Ramos (cell line): ENCODE results near the gene ABRAXAS1.

ENCODE experiments used
- in situ Hi-C: fragments of 300-500 bp; cut with MboI; formaldehyde crosslinking; loops from one replicate; pipeline ENCODE4 v1.14.3; 2022; ENCODE audit warnings: low sequenced_read_pairs; ENCODE audit not compliant: unreplicated experiment

Gene ABRAXAS1

DNA sequence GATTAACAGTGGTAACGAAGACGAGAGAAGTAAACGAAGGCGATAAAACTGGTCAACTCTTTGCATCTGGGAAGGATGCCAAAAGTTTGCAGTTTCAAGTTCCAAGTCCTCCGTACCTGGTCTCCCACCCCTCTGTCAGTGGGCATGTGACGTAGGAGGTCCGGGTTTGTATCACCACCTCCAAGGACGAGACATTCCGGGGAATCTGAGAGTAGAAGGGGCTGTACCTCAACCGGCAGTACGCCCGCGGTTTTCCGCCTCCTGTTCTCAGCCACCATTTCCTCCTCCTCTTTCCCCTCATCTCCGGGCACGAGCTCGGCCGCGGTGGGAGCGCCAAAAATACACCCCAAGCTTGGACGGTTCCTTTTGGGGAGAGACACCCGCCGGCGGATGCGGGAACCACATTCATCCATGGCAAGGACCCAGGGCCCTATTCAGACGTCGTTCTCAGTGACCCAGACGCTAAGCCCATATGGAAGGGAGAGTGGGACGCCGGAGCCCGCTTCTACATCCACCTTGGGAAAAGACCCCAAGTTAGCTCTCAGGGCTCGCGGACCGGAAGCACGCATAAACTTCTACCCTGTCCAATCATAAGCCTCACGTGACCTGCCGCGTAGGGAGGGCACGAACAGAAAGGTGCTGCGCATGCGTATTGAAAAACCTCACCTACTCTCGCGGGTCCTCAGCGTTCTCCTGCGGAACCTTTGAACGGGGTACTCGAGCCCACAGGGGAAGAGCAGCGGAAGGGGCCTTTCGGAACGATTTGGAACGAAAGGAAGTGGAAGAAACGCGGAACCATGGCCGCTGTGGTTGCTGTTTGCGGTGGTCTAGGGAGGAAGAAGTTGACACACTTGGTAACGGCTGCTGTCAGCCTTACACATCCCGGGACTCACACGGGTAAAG is 29.4 kb downstream of the ABRAXAS1 start, which contains the start of the genes HELQ and MRPS18C:
Gene HELQ (minus strand): TSS at position 543 of the 903 bp plus-strand sequence. CDS start 130 bp downstream, at position 413.
Gene MRPS18C (plus strand): TSS at position 778 of the 903 bp plus-strand sequence. CDS start 20 bp downstream, at position 798.
- in situ Hi-C loops, result no loop called here

GRCh38 chr4:83454686-83455085 is 30.2 kb downstream of the ABRAXAS1 start:
- in situ Hi-C loops, result no loop called here

DNA sequence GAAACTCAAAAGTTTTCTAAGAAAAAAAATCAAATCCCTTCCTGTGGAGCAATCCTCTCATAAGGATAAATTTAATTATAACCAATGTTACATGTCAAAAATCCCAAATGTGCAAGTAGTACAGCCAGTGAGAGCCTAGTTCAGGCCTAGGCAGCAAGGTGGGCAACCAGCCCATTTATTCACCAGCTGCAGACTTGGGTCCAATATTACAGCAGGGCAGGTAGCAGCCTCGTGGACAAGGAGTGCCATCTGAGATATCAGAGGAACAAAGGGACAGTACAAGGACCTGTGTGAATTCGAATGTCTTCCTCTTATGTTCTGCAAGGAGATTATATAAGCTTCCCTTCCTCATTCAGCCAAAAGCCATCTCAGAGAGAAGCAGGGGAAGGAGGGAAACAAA is 35.9 kb downstream of the ABRAXAS1 start:
- in situ Hi-C loops, result no loop called here

- in situ Hi-C loops, result no loop called here
Measured at GRCh38 chr4:83440899-83441298, 44.0 kb downstream of the ABRAXAS1 start.

DNA sequence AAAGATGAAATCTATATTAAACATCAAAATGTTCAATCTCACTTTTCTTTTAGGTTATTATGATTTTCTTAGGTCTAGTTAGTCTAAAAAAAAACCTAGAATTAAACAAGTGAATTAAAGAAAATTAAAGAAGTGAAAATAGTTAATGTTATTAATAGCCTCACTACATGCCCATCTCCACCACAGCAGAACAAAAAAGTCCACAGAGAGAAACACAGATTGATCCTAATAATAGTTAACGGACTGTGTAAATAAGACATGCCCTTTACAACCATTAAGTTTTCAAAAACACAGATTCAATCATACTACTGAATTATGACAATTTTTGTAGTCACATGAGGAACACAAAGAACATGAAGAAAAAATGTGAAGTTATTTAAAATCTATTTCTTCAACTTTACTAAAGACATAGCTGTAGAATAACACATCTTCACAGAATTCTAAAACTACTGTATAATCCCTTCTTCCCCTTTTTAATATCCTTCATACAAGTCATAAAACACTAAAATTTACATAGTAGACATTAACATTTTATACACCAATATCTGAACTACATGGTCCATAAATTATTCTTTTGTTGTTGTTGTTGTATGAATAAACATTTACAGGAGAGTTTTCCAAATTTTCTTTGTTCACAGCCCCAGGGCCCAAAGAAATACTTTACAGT is 44.6 kb downstream of the ABRAXAS1 start:
- in situ Hi-C loops, result no loop called here

GRCh38 chr4:83438719-83439118 is 46.2 kb downstream of the ABRAXAS1 start:
- in situ Hi-C loops, result no loop called here

DNA sequence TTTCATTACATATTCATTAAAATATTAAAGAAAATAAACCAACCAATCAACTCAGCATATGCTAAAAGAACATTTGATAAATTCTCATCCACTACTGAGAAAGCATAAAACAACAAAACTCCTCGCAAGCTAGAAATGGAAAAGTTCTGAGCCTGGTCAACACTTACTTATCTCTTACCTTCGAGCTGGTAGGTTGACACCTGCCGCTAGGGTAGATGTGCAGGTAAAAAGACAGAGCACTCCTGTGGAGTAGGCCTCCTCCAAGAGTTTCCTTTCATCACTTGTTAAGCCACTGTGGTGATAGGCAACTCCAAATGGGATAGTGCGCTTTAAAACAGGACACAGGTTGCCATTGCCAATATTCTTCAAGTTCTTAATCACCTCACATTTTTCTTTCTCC is 48.2 kb downstream of the ABRAXAS1 start:
- in situ Hi-C loops, result no loop called here

DNA sequence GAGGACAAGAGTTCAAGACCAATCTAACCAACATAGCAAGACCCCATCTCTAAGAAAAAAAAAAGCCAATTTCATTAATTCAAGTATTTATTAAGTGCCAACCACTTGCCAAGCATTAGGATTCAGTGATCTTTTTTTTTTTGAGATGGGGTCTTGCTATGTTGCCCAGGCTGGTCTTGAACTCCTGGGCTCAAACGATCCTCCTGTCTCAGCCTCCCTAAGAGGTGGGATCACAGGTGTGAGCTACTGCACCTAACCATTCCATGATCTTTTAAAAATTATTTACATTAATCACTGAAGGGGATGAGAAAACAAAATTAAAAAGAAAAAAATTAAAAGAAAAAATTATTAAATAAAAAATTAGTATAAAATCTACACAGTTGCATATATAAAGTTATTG is 53.7 kb downstream of the ABRAXAS1 start:
- in situ Hi-C loops, result no loop called here

- in situ Hi-C loops, result no loop called here
Measured at GRCh38 chr4:83418211-83418610, 66.7 kb downstream of the ABRAXAS1 start.

GRCh38 chr4:83417566-83417965 is 67.3 kb downstream of the ABRAXAS1 start:
- in situ Hi-C loops, result no loop called here

GRCh38 chr4:83413676-83414075 is 71.2 kb downstream of the ABRAXAS1 start:
- in situ Hi-C loops, result no loop called here
